ENCODE results near the gene KLHL29. TPM values are rescaled to one million over a fixed set of nuclear protein-coding genes. Genes with fewer than 3 reads are reported as not detected.

KLHL29 gene
- total RNA-seq, 1 donor from 2014 or later: 8.4 TPM

DNA sequence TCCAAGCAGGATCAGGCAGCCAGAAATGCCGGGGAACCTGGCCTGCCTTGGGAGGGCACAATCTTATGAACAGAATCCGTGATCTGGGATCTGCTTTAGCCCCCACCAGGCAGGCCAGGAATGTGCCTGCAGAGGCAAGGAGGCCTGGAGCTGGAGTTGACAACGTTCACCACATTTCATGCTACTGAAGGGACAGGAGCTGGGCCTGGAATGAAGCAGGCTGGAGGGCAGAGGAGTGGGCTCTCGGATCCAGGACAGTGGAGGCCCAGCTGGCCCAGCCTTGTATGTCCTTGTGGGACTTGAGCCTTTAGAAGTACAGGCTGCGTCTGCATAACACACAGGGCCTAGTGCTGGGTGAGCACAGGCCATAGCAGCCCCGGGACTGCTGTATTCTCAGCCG lies 91.8 kb downstream of the KLHL29 start:
- no peaks in the 10 kb centered on the region for H3K27me3 Mint-ChIP-seq (ENCODE audit: low read depth)
- DNase-seq (ENCODE audit: low read depth, low spot score): no peak
- TF ChIP-seq, protein P1, sequence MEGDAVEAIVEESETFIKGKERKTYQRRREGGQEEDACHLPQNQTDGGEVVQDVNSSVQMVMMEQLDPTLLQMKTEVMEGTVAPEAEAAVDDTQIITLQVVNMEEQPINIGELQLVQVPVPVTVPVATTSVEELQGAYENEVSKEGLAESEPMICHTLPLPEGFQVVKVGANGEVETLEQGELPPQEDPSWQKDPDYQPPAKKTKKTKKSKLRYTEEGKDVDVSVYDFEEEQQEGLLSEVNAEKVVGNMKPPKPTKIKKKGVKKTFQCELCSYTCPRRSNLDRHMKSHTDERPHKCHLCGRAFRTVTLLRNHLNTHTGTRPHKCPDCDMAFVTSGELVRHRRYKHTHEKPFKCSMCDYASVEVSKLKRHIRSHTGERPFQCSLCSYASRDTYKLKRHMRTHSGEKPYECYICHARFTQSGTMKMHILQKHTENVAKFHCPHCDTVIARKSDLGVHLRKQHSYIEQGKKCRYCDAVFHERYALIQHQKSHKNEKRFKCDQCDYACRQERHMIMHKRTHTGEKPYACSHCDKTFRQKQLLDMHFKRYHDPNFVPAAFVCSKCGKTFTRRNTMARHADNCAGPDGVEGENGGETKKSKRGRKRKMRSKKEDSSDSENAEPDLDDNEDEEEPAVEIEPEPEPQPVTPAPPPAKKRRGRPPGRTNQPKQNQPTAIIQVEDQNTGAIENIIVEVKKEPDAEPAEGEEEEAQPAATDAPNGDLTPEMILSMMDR (conservative IDR thresholded peaks at IDR 0.05): no peak
- H3K4me3 Mint-ChIP-seq: no peak overlapping the region
- peaks cover 25% of the 10 kb centered on the region for H3K4me1 Mint-ChIP-seq
- peaks cover 3% of the 10 kb centered on the region for H3K9me3 Mint-ChIP-seq
- H3K36me3 Mint-ChIP-seq (ENCODE audit: low read depth): peaks cover 4% of the 10 kb centered on the region
- H3K27ac Mint-ChIP-seq (ENCODE audit: unreplicated experiment): peak overlapping the region; percentile 12

- TF ChIP-seq, protein P1 (conservative IDR thresholded peaks at IDR 0.05): no peak
- H3K36me3 Mint-ChIP-seq (ENCODE audit: low read depth): peaks cover 4% of the 10 kb centered on the region
- no peak overlapping the region for H3K27ac Mint-ChIP-seq (ENCODE audit: unreplicated experiment)
- H3K9me3 Mint-ChIP-seq: peaks cover 3% of the 10 kb centered on the region
- H3K4me3 Mint-ChIP-seq: no peak overlapping the region
- H3K4me1 Mint-ChIP-seq: peaks cover 25% of the 10 kb centered on the region
- H3K27me3 Mint-ChIP-seq (ENCODE audit: low read depth): no peaks in the 10 kb centered on the region
- no peak for DNase-seq (ENCODE audit: low read depth, low spot score)
Measured at GRCh38 chr2:23477392-23477791, 92.4 kb downstream of the KLHL29 start.

DNA sequence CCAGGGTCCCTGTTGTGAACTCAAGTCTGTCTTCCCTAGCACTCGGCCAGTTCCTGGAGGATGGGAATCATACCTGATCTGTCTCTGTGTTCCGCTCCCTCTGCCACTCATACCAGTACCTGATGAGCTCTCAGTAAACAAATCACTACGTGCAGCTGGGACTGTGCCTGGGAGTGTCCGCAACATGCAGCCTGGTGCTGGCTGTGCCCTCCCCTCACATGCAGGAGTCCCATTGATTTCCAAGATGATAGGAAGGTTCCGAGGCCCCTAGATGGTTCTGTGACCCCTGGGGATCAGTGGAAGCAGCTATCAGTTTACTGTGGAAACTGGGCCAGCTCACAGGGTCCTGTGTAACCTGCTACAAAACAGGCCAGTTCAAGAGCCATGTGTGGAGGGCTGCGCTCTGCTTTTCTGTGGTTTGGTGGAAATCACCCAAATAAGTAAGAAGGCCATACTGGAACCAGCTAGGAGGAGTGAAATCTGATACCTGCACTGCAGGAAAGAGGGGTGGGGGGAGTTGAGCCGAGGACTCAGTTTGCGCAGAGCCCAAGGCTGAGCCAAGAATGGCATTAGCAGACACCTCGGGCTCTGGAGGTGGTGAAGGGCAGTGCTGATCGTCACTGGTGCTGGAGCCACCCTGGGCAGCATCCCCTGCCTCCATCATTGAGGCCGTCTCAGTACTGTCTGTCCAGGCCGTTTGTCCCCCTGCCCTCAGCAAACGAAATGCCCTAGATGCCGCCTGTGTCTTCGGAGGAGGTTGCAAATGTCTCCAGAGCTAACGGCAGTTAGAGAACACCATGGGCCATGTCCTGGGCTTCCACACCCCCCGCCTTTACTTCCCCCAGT lies 93.3 kb downstream of the KLHL29 start:
- Mint-ChIP-seq H3K4me1 (peaks cover 28% of the 10 kb centered on the region), H3K27me3 (ENCODE audit: low read depth) (no peaks in the 10 kb centered on the region), H3K4me3 (no peak overlapping the region), H3K9me3 (peaks cover 3% of the 10 kb centered on the region), H3K27ac (ENCODE audit: unreplicated experiment) (no peak overlapping the region), H3K36me3 (ENCODE audit: low read depth) (peaks cover 2% of the 10 kb centered on the region)
- TF ChIP-seq, protein P1 (conservative IDR thresholded peaks at IDR 0.05): no peak
- no peak for DNase-seq (ENCODE audit: low read depth, low spot score)

DNA sequence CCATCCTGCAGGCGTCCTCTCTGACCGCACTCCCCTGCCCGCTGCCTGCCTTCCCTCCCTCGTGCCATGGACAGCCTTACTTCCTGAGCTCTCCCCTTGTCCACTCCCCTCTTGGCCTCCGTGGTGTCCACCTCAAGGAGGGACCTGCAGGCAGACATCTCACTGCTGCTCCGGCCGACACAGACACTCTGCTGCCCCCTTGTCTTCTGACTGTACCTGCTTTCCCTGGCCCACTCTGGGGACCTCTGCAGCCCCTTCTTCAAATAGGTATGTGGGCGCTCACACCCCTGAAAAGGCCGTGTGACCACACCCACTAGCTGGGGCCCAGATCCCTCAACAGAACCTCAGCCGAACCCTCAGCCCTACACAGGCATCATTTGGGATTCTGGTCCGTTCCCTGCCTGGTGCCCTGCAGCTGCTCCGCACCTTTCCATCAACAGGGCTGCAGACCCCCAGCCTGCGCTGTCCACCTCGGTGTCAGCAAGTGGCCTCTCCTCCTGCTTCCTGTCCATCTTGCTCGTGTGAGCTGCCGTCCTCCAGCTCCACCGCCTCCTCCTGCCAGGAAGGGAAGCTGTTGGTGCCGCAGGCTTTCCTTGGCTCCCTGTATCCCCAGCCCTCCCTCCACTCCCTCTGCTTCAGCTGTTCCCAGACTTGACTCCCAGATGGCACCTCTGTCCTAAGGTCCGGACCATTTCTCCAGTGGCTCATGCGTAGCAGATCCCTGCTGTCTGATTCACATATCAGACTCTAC lies 94.1 kb downstream of the KLHL29 start:
- Mint-ChIP-seq H3K9me3 (no peaks in the 10 kb centered on the region), H3K36me3 (ENCODE audit: low read depth) (no peaks in the 10 kb centered on the region), H3K4me3 (no peak overlapping the region), H3K4me1 (peaks cover 33% of the 10 kb centered on the region), H3K27ac (ENCODE audit: unreplicated experiment) (peak overlapping the region; percentile 83), H3K27me3 (ENCODE audit: low read depth) (no peaks in the 10 kb centered on the region)
- no peak for DNase-seq (ENCODE audit: low read depth, low spot score)
- TF ChIP-seq, protein P1 (conservative IDR thresholded peaks at IDR 0.05): no peak

GRCh38 chr2:23480957-23481797 lies 96.2 kb downstream of the KLHL29 start:
- Mint-ChIP-seq H3K36me3 (ENCODE audit: low read depth) (no peaks in the 10 kb centered on the region), H3K27me3 (ENCODE audit: low read depth) (no peaks in the 10 kb centered on the region), H3K4me3 (no peak overlapping the region), H3K9me3 (no peaks in the 10 kb centered on the region), H3K4me1 (peaks cover 40% of the 10 kb centered on the region), H3K27ac (ENCODE audit: unreplicated experiment) (no peak overlapping the region)
- TF ChIP-seq, protein P1 (conservative IDR thresholded peaks at IDR 0.05): no peak
- DNase-seq (ENCODE audit: low read depth, low spot score): no peak
